MCF 10A (cell line): ENCODE results near the gene SPOCK1. TPM values are rescaled to one million over a fixed set of nuclear protein-coding genes. Genes with fewer than 3 reads are reported as not detected.

Source experiments
- BruUV-seq: library from RNA; stranded (reverse); fragments of 400-500 nt; replicated peaks from 2 replicates; lab custom pipeline; 2021; lab: Mats Ljungman, UMichigan
- CTCF ChIA-PET: fragments of 300-600 bp; sonication (Branson Sonifier 250); formaldehyde crosslinking; extraction: SDS; loops from one replicate; lab custom pipeline; 2021; ENCODE audit warnings: antibody characterized with exemption, inconsistent platforms; lab: Yijun Ruan, JAX
- POLR2A ChIA-PET: fragments of 300-600, 350-650 bp; sonication (Branson Sonifier 250); formaldehyde crosslinking; extraction: SDS; loops from one replicate; lab custom pipeline; 2020; ENCODE audit warnings: antibody characterized with exemption, inconsistent platforms; lab: Yijun Ruan, JAX
- DNase-seq: peaks from one replicate; pipeline ENCODE4 v3.0.0-alpha.2; 2018; ENCODE audit not compliant: unreplicated experiment
- H3K27ac Mint-ChIP-seq: one replicate; pipeline ENCODE4 v1.8.0; 2022; ENCODE audit warnings: mild to moderate bottlenecking, low read depth, mixed read lengths; ENCODE audit not compliant: unreplicated experiment
- H3K27me3 Mint-ChIP-seq: one replicate; pipeline ENCODE4 v1.8.0; 2022; ENCODE audit warnings: mixed read lengths; ENCODE audit not compliant: insufficient read depth, unreplicated experiment
- H3K36me3 Mint-ChIP-seq: one replicate; pipeline ENCODE4 v1.8.0; 2022; ENCODE audit warnings: mild to moderate bottlenecking, moderate library complexity, mixed read lengths; ENCODE audit not compliant: insufficient read depth, unreplicated experiment
- H3K4me1 Mint-ChIP-seq: one replicate; pipeline ENCODE4 v1.8.0; 2022; ENCODE audit warnings: mixed read lengths; ENCODE audit not compliant: insufficient read depth, unreplicated experiment
- H3K4me3 Mint-ChIP-seq: one replicate; pipeline ENCODE4 v1.8.0; 2022; ENCODE audit warnings: mild to moderate bottlenecking, moderate library complexity, mixed read lengths; ENCODE audit not compliant: unreplicated experiment
- H3K9me3 Mint-ChIP-seq: one replicate; pipeline ENCODE4 v1.8.0; 2022; ENCODE audit warnings: mixed read lengths; ENCODE audit not compliant: unreplicated experiment
- CTCF ChIP-seq: fragments of 200-600 bp; IDR thresholded peaks from one replicate; pipeline ENCODE4 v1.8.0; 2022; ENCODE audit warnings: antibody characterized with exemption, mild to moderate bottlenecking; ENCODE audit not compliant: unreplicated experiment
- intact Hi-C: fragments of 100-400 bp; cut with micrococcal nuclease; formaldehyde crosslinking; loops from 2 replicates; pipeline ENCODE4 v1.14.1; 2022
- total RNA-seq: library from RNA; stranded (reverse); gene quantifications from 2 replicates; pipeline ENCODE4 v1.2.3, GENCODE V29; 2022

The SPOCK1 gene
- total RNA-seq, 1 experiment from 2014 or later: 34.3 TPM

GRCh38 chr5:137442660-137443059 lies 56.5 kb downstream of the SPOCK1 start:
- Mint-ChIP-seq H3K27ac (no peak overlapping the region), H3K4me3 (no peak overlapping the region), H3K27me3 (no peaks in the 10 kb centered on the region), H3K9me3 (no peaks in the 10 kb centered on the region), H3K36me3 (no peaks in the 10 kb centered on the region), H3K4me1 (no peaks in the 10 kb centered on the region)
- ChIA-PET CTCF (no interaction called here), POLR2A (no interaction called here)
- DNase-seq: no peak
- intact Hi-C loops: no loop called here
- BruUV-seq: no TSS peak
- no peak for TF ChIP-seq CTCF

DNA sequence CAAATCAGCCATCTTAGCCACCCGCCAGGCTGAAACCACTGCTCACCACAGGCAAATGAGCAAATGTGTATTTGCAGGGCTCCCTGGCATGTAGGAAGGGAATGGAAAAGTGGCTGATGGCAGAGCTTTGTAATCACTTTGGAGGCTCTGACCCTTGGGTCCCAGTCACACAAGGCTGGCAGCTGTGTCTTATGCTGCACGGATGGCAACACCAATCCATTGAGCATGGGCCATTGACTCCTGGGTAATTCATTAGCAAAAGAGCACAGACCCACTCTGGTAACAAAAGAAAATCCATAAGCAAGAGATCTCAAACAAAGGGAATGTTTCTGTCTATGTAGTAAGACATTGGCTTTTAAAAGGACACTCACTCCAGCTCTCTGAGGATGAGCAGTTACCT lies 57.6 kb downstream of the SPOCK1 start:
- no peak for DNase-seq
- H3K36me3 Mint-ChIP-seq: no peaks in the 10 kb centered on the region
- BruUV-seq: no TSS peak
- no peak for TF ChIP-seq CTCF
- POLR2A ChIA-PET: no interaction called here
- CTCF ChIA-PET: interaction anchor here (1.5 kb wide), 1 partner anchor 57 kb away, joined by 3 read pairs; no protein-coding TSS in a partner anchor
- H3K9me3 Mint-ChIP-seq: no peaks in the 10 kb centered on the region
- no peak overlapping the region for H3K4me3 Mint-ChIP-seq
- H3K27ac Mint-ChIP-seq: no peak overlapping the region
- H3K4me1 Mint-ChIP-seq: no peaks in the 10 kb centered on the region
- intact Hi-C loops: no loop called here
- H3K27me3 Mint-ChIP-seq: no peaks in the 10 kb centered on the region

- POLR2A ChIA-PET: no interaction called here
- DNase-seq: no peak
- TF ChIP-seq CTCF: no peak
- intact Hi-C loops: no loop called here
- H3K9me3 Mint-ChIP-seq: no peaks in the 10 kb centered on the region
- CTCF ChIA-PET: interaction anchor here (1.5 to 1.6 kb wide), 2 partner anchors 58 to 120 kb away, joined by 3 to 4 read pairs; no protein-coding TSS in a partner anchor
- no peaks in the 10 kb centered on the region for H3K36me3 Mint-ChIP-seq
- no peaks in the 10 kb centered on the region for H3K27me3 Mint-ChIP-seq
- no peak overlapping the region for H3K4me3 Mint-ChIP-seq
- H3K4me1 Mint-ChIP-seq: no peaks in the 10 kb centered on the region
- BruUV-seq: no TSS peak
- no peak overlapping the region for H3K27ac Mint-ChIP-seq
Measured at GRCh38 chr5:137440795-137441194, 58.3 kb downstream of the SPOCK1 start.

DNA sequence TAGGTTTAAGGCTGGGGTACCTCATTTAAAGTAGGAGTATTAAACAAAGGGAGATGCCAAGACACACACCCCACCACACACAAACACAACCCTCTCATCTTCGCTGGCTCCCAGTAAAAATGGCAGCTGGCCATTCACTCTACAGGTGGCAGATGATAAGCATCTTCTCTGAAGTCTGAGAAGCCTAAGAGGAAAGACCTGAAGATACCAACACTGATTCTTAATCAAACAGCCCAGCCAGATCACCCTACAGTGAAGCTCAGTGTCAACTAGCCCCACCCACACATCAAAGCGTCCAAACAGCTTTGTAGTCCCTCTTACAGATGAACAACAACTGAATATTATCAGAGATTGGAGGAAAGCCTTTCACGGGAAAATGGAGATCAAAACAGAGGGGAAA lies 59.5 kb downstream of the SPOCK1 start:
- Mint-ChIP-seq H3K27me3 (no peaks in the 10 kb centered on the region), H3K4me3 (no peak overlapping the region), H3K4me1 (no peaks in the 10 kb centered on the region), H3K27ac (no peak overlapping the region), H3K9me3 (no peaks in the 10 kb centered on the region), H3K36me3 (no peaks in the 10 kb centered on the region)
- ChIA-PET POLR2A (interaction anchor here (0.7 kb wide), 1 partner anchor 42 kb away, joined by 3 read pairs; no protein-coding TSS in a partner anchor), CTCF (interaction anchor here (0.6 to 1.6 kb wide), 8 partner anchors 27 to 299 kb away, joined by 3 to 5 read pairs (median 4); no protein-coding TSS in a partner anchor)
- no peak for DNase-seq
- intact Hi-C loops: no loop called here
- no peak for TF ChIP-seq CTCF
- BruUV-seq: no TSS peak
